Measurements from ENCODE around the gene LRRC74A.

Gene LRRC74A

GRCh38 chr14:76780058-76780345, 46.2 kb upstream of the LRRC74A start:
- H3K36me3 ChIP-seq, result peaks cover 4% of the 10 kb centered on the region
- no peak overlapping the region for H3K27ac ChIP-seq
- DNase-seq, result no peak
- no peak overlapping the region for H3K4me3 ChIP-seq (ENCODE audit: low read depth, low read length)
- H3K27me3 ChIP-seq (ENCODE audit: insufficient read depth, low read depth, severe bottlenecking), result no peaks in the 10 kb centered on the region
- no peaks in the 10 kb centered on the region for H3K9me3 ChIP-seq (ENCODE audit: severe bottlenecking)
- TF ChIP-seq, protein P1, sequence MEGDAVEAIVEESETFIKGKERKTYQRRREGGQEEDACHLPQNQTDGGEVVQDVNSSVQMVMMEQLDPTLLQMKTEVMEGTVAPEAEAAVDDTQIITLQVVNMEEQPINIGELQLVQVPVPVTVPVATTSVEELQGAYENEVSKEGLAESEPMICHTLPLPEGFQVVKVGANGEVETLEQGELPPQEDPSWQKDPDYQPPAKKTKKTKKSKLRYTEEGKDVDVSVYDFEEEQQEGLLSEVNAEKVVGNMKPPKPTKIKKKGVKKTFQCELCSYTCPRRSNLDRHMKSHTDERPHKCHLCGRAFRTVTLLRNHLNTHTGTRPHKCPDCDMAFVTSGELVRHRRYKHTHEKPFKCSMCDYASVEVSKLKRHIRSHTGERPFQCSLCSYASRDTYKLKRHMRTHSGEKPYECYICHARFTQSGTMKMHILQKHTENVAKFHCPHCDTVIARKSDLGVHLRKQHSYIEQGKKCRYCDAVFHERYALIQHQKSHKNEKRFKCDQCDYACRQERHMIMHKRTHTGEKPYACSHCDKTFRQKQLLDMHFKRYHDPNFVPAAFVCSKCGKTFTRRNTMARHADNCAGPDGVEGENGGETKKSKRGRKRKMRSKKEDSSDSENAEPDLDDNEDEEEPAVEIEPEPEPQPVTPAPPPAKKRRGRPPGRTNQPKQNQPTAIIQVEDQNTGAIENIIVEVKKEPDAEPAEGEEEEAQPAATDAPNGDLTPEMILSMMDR (IDR thresholded peaks at IDR 0.05; ENCODE audit: low read depth, low read length), result no peak

DNA sequence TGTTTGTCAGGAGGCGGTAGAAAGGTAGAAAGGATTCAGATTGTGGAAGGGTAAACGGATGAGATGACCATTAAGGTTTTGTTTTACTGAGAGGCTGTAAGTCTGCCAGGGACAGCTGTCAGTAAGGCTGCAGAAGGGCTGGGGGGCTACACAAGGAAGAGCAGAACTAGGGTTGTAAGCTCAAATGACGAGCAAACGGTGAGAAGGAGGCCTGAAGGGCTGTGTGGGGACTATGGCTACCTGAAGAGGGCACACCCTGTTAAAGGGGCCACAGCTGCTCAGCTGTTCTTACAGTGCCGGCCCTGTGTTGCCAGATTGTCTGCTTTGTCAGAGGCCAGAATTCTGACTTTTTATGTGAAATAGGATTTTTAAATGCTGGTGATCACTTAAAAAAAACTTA, 45.8 kb upstream of the LRRC74A start:
- DNase-seq, result no peak
- Histone ChIP-seq H3K27me3 (ENCODE audit: insufficient read depth, low read depth, severe bottlenecking) (no peaks in the 10 kb centered on the region), H3K9me3 (ENCODE audit: severe bottlenecking) (no peaks in the 10 kb centered on the region), H3K27ac (no peak overlapping the region), H3K36me3 (peaks cover 4% of the 10 kb centered on the region), H3K4me3 (ENCODE audit: low read depth, low read length) (no peak overlapping the region)
- TF ChIP-seq, protein P1 (IDR thresholded peaks at IDR 0.05; ENCODE audit: low read depth, low read length), result no peak

- Histone ChIP-seq H3K9me3 (ENCODE audit: severe bottlenecking) (no peaks in the 10 kb centered on the region), H3K4me3 (ENCODE audit: low read depth, low read length) (no peak overlapping the region), H3K36me3 (peaks cover 4% of the 10 kb centered on the region), H3K27ac (no peak overlapping the region), H3K27me3 (ENCODE audit: insufficient read depth, low read depth, severe bottlenecking) (no peaks in the 10 kb centered on the region)
- TF ChIP-seq, protein P1 (IDR thresholded peaks at IDR 0.05; ENCODE audit: low read depth, low read length), result no peak
- DNase-seq, result no peak
These were observed 45.1 kb upstream of the LRRC74A start for GRCh38 chr14:76780875-76781647.

GRCh38 chr14:76781648-76782051, 44.6 kb upstream of the LRRC74A start:
- TF ChIP-seq, protein P1 (IDR thresholded peaks at IDR 0.05; ENCODE audit: low read depth, low read length), result no peak
- DNase-seq, result no peak
- H3K4me3 ChIP-seq (ENCODE audit: low read depth, low read length), result no peak overlapping the region
- no peaks in the 10 kb centered on the region for H3K27me3 ChIP-seq (ENCODE audit: insufficient read depth, low read depth, severe bottlenecking)
- no peaks in the 10 kb centered on the region for H3K9me3 ChIP-seq (ENCODE audit: severe bottlenecking)
- H3K27ac ChIP-seq, result no peak overlapping the region
- peaks cover 4% of the 10 kb centered on the region for H3K36me3 ChIP-seq

- Histone ChIP-seq H3K27me3 (ENCODE audit: insufficient read depth, low read depth, severe bottlenecking) (no peaks in the 10 kb centered on the region), H3K36me3 (peaks cover 6% of the 10 kb centered on the region), H3K9me3 (ENCODE audit: severe bottlenecking) (no peaks in the 10 kb centered on the region), H3K27ac (no peak overlapping the region), H3K4me3 (ENCODE audit: low read depth, low read length) (no peak overlapping the region)
- DNase-seq, result no peak
- TF ChIP-seq, protein P1 (IDR thresholded peaks at IDR 0.05; ENCODE audit: low read depth, low read length), result no peak
These were observed 43.9 kb upstream of the LRRC74A start for GRCh38 chr14:76782115-76782884.

Data from WERI-Rb-1 (cell line).